Glomerular endothelial cell (primary cell): ENCODE measurements around the gene HIRA. TPM values are rescaled to one million over a fixed set of nuclear protein-coding genes. Genes with fewer than 3 reads are reported as not detected.
"Not testable (repeated sequence)": the region's sequence is repeated elsewhere in the genome, so short reads cannot be mapped to it uniquely, and the experiment has no call there.

Experiments
- DNase-seq: peaks from one replicate; pipeline ENCODE4 v3.0.0-alpha.2; 2011; ENCODE audit warnings: low read depth, low spot score; ENCODE audit errors: extremely low read depth
- total RNA-seq: library from RNA; depleted of rRNA; stranded (reverse); fragments of >200 nt; gene quantifications from 2 replicates; pipeline ENCODE4 v1.2.3, GENCODE V29; 2015

The HIRA gene
- total RNA-seq, 1 donor from 2014 or later, result 32.6 TPM

GRCh38 chr22:19463491-19464469 lies 32.2 kb upstream of the HIRA start:
- DNase-seq, result no peak

- no peak for DNase-seq
Observed at GRCh38 chr22:19463008-19463407, 31.5 kb upstream of the HIRA start.

- no peak for DNase-seq
Observed at GRCh38 chr22:19461506-19461905, 30.0 kb upstream of the HIRA start.

GRCh38 chr22:19460036-19460435 lies 28.5 kb upstream of the HIRA start:
- no peak for DNase-seq

GRCh38 chr22:19457828-19458428 lies 26.4 kb upstream of the HIRA start:
- no peak for DNase-seq

GRCh38 chr22:19456541-19456940 lies 25.0 kb upstream of the HIRA start:
- no peak for DNase-seq

- no peak for DNase-seq
Observed at GRCh38 chr22:19455585-19456370, 24.2 kb upstream of the HIRA start.

GRCh38 chr22:19455033-19455432 lies 23.5 kb upstream of the HIRA start:
- DNase-seq, result no peak

GRCh38 chr22:19454156-19454555 lies 22.6 kb upstream of the HIRA start:
- no peak for DNase-seq

GRCh38 chr22:19453718-19454117 lies 22.2 kb upstream of the HIRA start:
- no peak for DNase-seq

GRCh38 chr22:19451570-19451969 lies 20.0 kb upstream of the HIRA start:
- DNase-seq, result no peak

GRCh38 chr22:19450363-19451175 lies 19.0 kb upstream of the HIRA start:
- DNase-seq, result no peak

- DNase-seq, result no peak
Observed at GRCh38 chr22:19449422-19449767, 17.9 kb upstream of the HIRA start.

GRCh38 chr22:19448739-19449421 lies 17.3 kb upstream of the HIRA start:
- no peak for DNase-seq

GRCh38 chr22:19448076-19448607 lies 16.6 kb upstream of the HIRA start:
- no peak for DNase-seq

GRCh38 chr22:19447330-19448075 lies 16.0 kb upstream of the HIRA start, which contains the start of gene C22orf39:
Gene C22orf39 (minus strand): TSS chr22:19447711. CDS start chr22:19447688, 23 bp downstream.
- DNase-seq, result peak; percentile 54

GRCh38 chr22:19446603-19447329 lies 15.2 kb upstream of the HIRA start:
- DNase-seq, result no peak

GRCh38 chr22:19445279-19445982 lies 13.9 kb upstream of the HIRA start:
- not testable (repeated sequence) for DNase-seq
